Measurements from ENCODE around the gene AGAP1. TPM values are rescaled to one million over a fixed set of nuclear protein-coding genes. Genes with fewer than 3 reads are reported as not detected.

AGAP1 gene
- total RNA-seq, 2 experiments from 2014 or later, result not detected

- H3K9me2 ChIP-seq (ENCODE audit: insufficient read depth, low read length), result no peaks in the 10 kb centered on the region
- H3K4me2 ChIP-seq (ENCODE audit: low read length), result no peak overlapping the region
- intact Hi-C loops (cut with micrococcal nuclease; ENCODE audit: unreplicated experiment), result no loop called here
- no peaks in the 10 kb centered on the region for H3K9me3 ChIP-seq (ENCODE audit: low read length)
- TF ChIP-seq EZH2phosphoT487 (IDR thresholded peaks at IDR 0.05; ENCODE audit: borderline replicate concordance, low read depth, low read length) (no peak), CTCF (conservative IDR thresholded peaks at IDR 0.05; ENCODE audit: low read length) (no peak)
- H3K79me2 ChIP-seq (ENCODE audit: insufficient read depth, low read depth, low read length), result no peaks in the 10 kb centered on the region
- H4K20me1 ChIP-seq (ENCODE audit: insufficient read depth, low read length), result no peaks in the 10 kb centered on the region
- H2AFZ ChIP-seq (ENCODE audit: low read length), result no peak overlapping the region
- H3K4me1 ChIP-seq (ENCODE audit: insufficient read depth, low read length, poor library complexity, severe bottlenecking), result no peaks in the 10 kb centered on the region
- no peaks in the 10 kb centered on the region for H3K36me3 ChIP-seq (ENCODE audit: insufficient read depth, low read length)
- H3K27ac ChIP-seq (ENCODE audit: low read depth, low read length, poor library complexity, severe bottlenecking), result no peak overlapping the region
- POLR2A ChIA-PET, result no interaction called here
- no peak overlapping the region for H3K4me3 ChIP-seq (ENCODE audit: low read depth, low read length, poor library complexity, severe bottlenecking)
- CTCF ChIA-PET (ENCODE audit: unreplicated experiment), result no interaction called here
- no TSS peak for BruUV-seq (replicated peaks)
- no peak for DNase-seq (ENCODE audit: low spot score)
Observed at GRCh38 chr2:235542733-235543127, 48.9 kb downstream of the AGAP1 start.

GRCh38 chr2:235543128-235543750 is 49.4 kb downstream of the AGAP1 start:
- no peak for DNase-seq (ENCODE audit: low spot score)
- intact Hi-C loops (cut with micrococcal nuclease; ENCODE audit: unreplicated experiment), result no loop called here
- no peak overlapping the region for H3K4me2 ChIP-seq (ENCODE audit: low read length)
- ChIA-PET POLR2A (no interaction called here), CTCF (ENCODE audit: unreplicated experiment) (no interaction called here)
- no peak overlapping the region for H3K4me3 ChIP-seq (ENCODE audit: low read depth, low read length, poor library complexity, severe bottlenecking)
- no peaks in the 10 kb centered on the region for H3K79me2 ChIP-seq (ENCODE audit: insufficient read depth, low read depth, low read length)
- H3K27ac ChIP-seq (ENCODE audit: low read depth, low read length, poor library complexity, severe bottlenecking), result no peak overlapping the region
- TF ChIP-seq EZH2phosphoT487 (IDR thresholded peaks at IDR 0.05; ENCODE audit: borderline replicate concordance, low read depth, low read length), result no peak
- TF ChIP-seq CTCF (conservative IDR thresholded peaks at IDR 0.05; ENCODE audit: low read length), result no peak
- no peaks in the 10 kb centered on the region for H3K9me3 ChIP-seq (ENCODE audit: low read length)
- H3K36me3 ChIP-seq (ENCODE audit: insufficient read depth, low read length), result no peaks in the 10 kb centered on the region
- H2AFZ ChIP-seq (ENCODE audit: low read length), result no peak overlapping the region
- BruUV-seq (replicated peaks), result no TSS peak
- no peaks in the 10 kb centered on the region for H3K9me2 ChIP-seq (ENCODE audit: insufficient read depth, low read length)
- H4K20me1 ChIP-seq (ENCODE audit: insufficient read depth, low read length), result no peaks in the 10 kb centered on the region
- no peaks in the 10 kb centered on the region for H3K4me1 ChIP-seq (ENCODE audit: insufficient read depth, low read length, poor library complexity, severe bottlenecking)

- intact Hi-C loops (cut with micrococcal nuclease; ENCODE audit: unreplicated experiment), result no loop called here
- no TSS peak for BruUV-seq (replicated peaks)
- H3K4me2 ChIP-seq (ENCODE audit: low read length), result no peak overlapping the region
Observed at GRCh38 chr2:235543851-235544688, 50.2 kb downstream of the AGAP1 start.

More at GRCh38 chr2:235543851-235544688, 50.2 kb downstream of the AGAP1 start:
- H3K9me3 ChIP-seq (ENCODE audit: low read length), result no peaks in the 10 kb centered on the region
- ChIA-PET POLR2A (no interaction called here), CTCF (ENCODE audit: unreplicated experiment) (no interaction called here)
- H3K4me1 ChIP-seq (ENCODE audit: insufficient read depth, low read length, poor library complexity, severe bottlenecking), result no peaks in the 10 kb centered on the region
- TF ChIP-seq CTCF (conservative IDR thresholded peaks at IDR 0.05; ENCODE audit: low read length), result no peak
- no peak for TF ChIP-seq EZH2phosphoT487 (IDR thresholded peaks at IDR 0.05; ENCODE audit: borderline replicate concordance, low read depth, low read length)
- no peaks in the 10 kb centered on the region for H3K9me2 ChIP-seq (ENCODE audit: insufficient read depth, low read length)
- no peaks in the 10 kb centered on the region for H3K36me3 ChIP-seq (ENCODE audit: insufficient read depth, low read length)
- no peak for DNase-seq (ENCODE audit: low spot score)
- no peak overlapping the region for H2AFZ ChIP-seq (ENCODE audit: low read length)
- no peaks in the 10 kb centered on the region for H4K20me1 ChIP-seq (ENCODE audit: insufficient read depth, low read length)
- H3K79me2 ChIP-seq (ENCODE audit: insufficient read depth, low read depth, low read length), result no peaks in the 10 kb centered on the region
- no peak overlapping the region for H3K4me3 ChIP-seq (ENCODE audit: low read depth, low read length, poor library complexity, severe bottlenecking)
- H3K27ac ChIP-seq (ENCODE audit: low read depth, low read length, poor library complexity, severe bottlenecking), result no peak overlapping the region

Measured in OCI-LY7 (cell line).